BJ (cell line): Measurements from ENCODE around the gene ELL. TPM values are rescaled to one million over a fixed set of nuclear protein-coding genes. Genes with fewer than 3 reads are reported as not detected.
A peak's percentile ranks its signal among the peaks of the same experiment; 100 is the strongest.

Source experiments
- CTCF ChIA-PET: fragments of 350-600 bp; formaldehyde crosslinking; extraction: SDS; loops from one replicate; lab custom pipeline; 2021; ENCODE audit warnings: antibody characterized with exemption, inconsistent platforms; lab: Yijun Ruan, JAX
- POLR2A ChIA-PET: fragments of 300-600 bp; sonication (Branson Sonifier 250); formaldehyde crosslinking; extraction: SDS; loops from one replicate; lab custom pipeline; 2021; ENCODE audit warnings: antibody characterized with exemption; lab: Charles Lee
- DNase-seq: peaks from one replicate; pipeline ENCODE4 v3.0.0-alpha.2; 2011; ENCODE audit warnings: low read depth
- H3K27me3 ChIP-seq: 2 replicates; pipeline ENCODE4 v1.6.0; 2011; ENCODE audit warnings: low read length; ENCODE audit not compliant: control insufficient read depth, insufficient read depth
- H3K36me3 ChIP-seq: 2 replicates; pipeline ENCODE4 v1.5.1; 2011; ENCODE audit warnings: low read length; ENCODE audit not compliant: control insufficient read depth, insufficient read depth
- H3K4me3 ChIP-seq: 2 replicates; pipeline ENCODE4 v1.5.1; 2011; ENCODE audit warnings: low read depth, mild to moderate bottlenecking, control low read depth, low read length
- CTCF ChIP-seq: IDR thresholded peaks from 2 replicates; pipeline ENCODE4 v1.5.1; 2011; ENCODE audit warnings: low read depth, mild to moderate bottlenecking, control low read depth, inconsistent platforms, low read length, moderate library complexity; ENCODE audit not compliant: insufficient read depth
- polyA plus RNA-seq: library from polyadenylated mRNA; depleted of rRNA; stranded (reverse); fragments of >200 nt; gene quantifications from 2 replicates; pipeline ENCODE4 v1.2.3, GENCODE V29; 2011

Gene ELL
- polyA plus RNA-seq, 1 experiment = 10.2 TPM

GRCh38 chr19:18416778-18417249, 105.1 kb downstream of the ELL start:
- H3K4me3 ChIP-seq = peak overlapping the region; percentile 35
- POLR2A ChIA-PET = interaction anchor here (0.8 kb wide), 2 partner anchors 20 to 83 kb away, joined by 3 read pairs; no protein-coding TSS in a partner anchor
- no peak for DNase-seq
- no peaks in the 10 kb centered on the region for H3K27me3 ChIP-seq
- H3K36me3 ChIP-seq = no peaks in the 10 kb centered on the region
- TF ChIP-seq CTCF = no peak
- CTCF ChIA-PET = interaction anchor here (0.7 to 12.0 kb wide), 11 partner anchors 11 to 172 kb away, joined by 3 to 101 read pairs (median 6); partner anchors contain the start of genes GDF15 and REX1BD

- CTCF ChIA-PET = interaction anchor here (0.8 to 12.0 kb wide), 14 partner anchors 13 to 230 kb away, joined by 3 to 126 read pairs (median 5); partner anchors contain the start of genes GDF15, LSM4 and PGPEP1
- no peak for DNase-seq
Measured at GRCh38 chr19:18415178-18415867, 106.5 kb downstream of the ELL start.

DNA sequence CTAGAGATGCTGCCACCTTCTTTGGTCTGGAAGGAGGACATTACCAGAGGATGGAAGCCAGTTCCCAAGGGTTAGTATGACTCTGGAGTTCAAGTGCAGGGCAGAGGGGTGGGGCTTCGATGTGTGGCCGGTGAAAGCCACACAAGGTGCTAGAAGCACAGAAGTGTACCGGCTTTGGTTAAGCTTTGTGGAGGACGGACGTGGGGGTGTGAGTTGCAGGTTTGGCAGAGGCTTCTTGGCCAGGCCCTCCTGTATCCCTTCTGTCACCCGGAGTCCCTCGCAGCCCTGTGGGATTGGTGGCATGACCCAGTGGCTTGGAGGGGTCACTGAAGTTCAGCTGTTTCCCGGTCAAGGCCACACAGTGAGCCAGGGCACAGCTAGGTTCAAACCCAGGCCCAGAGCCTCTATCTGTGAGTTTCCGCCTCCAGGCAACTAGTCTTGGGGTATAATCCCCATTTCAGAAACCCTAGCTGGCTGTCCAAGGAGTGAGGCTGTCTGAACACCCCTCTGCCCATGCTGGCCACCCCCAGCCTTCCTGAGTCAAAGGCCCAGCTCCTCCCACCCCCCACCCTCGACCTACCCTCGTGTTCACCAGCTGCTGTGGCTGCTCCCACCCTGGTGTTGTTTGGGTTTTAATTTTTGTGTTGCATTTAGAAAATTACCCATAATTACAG, 107.2 kb downstream of the ELL start:
- no peaks in the 10 kb centered on the region for H3K27me3 ChIP-seq
- ChIA-PET CTCF (interaction anchor here (0.8 to 12.0 kb wide), 13 partner anchors 13 to 229 kb away, joined by 3 to 126 read pairs (median 5); partner anchors contain the start of genes GDF15, LSM4 and PGPEP1), POLR2A (no interaction called here)
- no peaks in the 10 kb centered on the region for H3K36me3 ChIP-seq
- no peak for TF ChIP-seq CTCF
- DNase-seq = no peak
- H3K4me3 ChIP-seq = peak overlapping the region; percentile 26

More at GRCh38 chr19:18415178-18415867, 106.5 kb downstream of the ELL start:
- POLR2A ChIA-PET = no interaction called here
- H3K36me3 ChIP-seq = no peaks in the 10 kb centered on the region
- H3K4me3 ChIP-seq = peak overlapping the region; percentile 26
- H3K27me3 ChIP-seq = no peaks in the 10 kb centered on the region
- TF ChIP-seq CTCF = no peak

DNA sequence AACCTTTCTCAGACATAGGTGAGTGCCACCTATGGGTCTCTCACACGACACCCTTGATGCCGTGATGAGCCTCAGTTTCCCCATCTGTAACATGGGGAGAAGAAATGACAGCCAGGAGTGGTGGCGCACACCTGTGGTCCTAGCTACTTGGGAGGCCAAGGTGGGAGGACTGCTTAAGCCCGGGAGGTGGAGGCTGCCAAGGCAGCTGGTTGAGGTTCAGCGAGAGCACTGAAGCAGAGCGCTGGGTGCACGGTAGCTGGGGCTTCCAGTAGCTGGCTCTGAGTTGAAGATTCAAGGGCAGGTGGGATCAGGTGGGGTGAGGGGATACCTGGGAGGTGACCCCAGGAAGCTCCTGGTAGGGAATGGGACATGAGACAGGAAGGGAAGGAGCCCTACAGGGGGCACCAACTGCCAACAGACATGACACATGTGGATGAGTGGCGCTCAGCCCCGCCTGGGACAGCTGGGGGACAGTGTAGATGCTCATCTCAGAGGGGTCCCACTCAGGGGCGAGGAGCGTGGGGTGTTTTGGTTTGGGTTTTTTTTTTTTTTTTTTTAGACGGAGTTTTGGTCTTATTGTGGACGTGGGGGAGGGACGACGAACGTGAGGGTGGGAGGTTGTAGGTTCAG, 109.1 kb downstream of the ELL start:
- Histone ChIP-seq H3K4me3 (no peak overlapping the region), H3K27me3 (no peaks in the 10 kb centered on the region), H3K36me3 (no peaks in the 10 kb centered on the region)
- DNase-seq = no peak
- ChIA-PET POLR2A (no interaction called here), CTCF (interaction anchor here (0.7 to 12.0 kb wide), 8 partner anchors 11 to 209 kb away, joined by 3 to 126 read pairs (median 18); partner anchors contain the start of genes GDF15 and RAB3A)
- no peak for TF ChIP-seq CTCF
